Heart right ventricle (tissue), 16 donors: ENCODE data around the gene C6orf132. TPM values are rescaled to one million over a fixed set of nuclear protein-coding genes. Genes with fewer than 3 reads are reported as not detected.

Experiments
- ATAC-seq, 8 donors: fragments of 200-7000 bp; cut with Tn5 transposase; one replicate each; pipeline ENCODE4 v1.9.1; 2020; ENCODE audit warnings: mild to moderate bottlenecking in 8 of 8, moderate library complexity in 8 of 8, moderate number of reproducible peaks in 1 of 8
- DNase-seq, 2 donors: peaks; one replicate each; pipeline ENCODE4 v3.0.0-alpha.2; 2020
- H3K27ac ChIP-seq, 10 donors: fragments of 200-600 bp; sonication (generic) in 2 of 10; one replicate each; pipeline versions ENCODE4 v1.5.0 to v1.8.0; 2020 to 2022; ENCODE audit warnings: mild to moderate bottlenecking in 3 of 10
- H3K27me3 ChIP-seq, 7 donors: fragments of 200-600 bp; one replicate each; pipeline ENCODE4 v1.8.0; 2021 to 2022; ENCODE audit warnings: mild to moderate bottlenecking in 2 of 7
- H3K36me3 ChIP-seq, 9 donors: fragments of 200-600 bp; sonication (generic) in 1 of 9; one replicate each; pipeline versions ENCODE4 v1.5.0 to v1.8.0; 2020 to 2022; ENCODE audit warnings: mild to moderate bottlenecking in 2 of 9
- H3K4me1 ChIP-seq, 9 donors: fragments of 200-600 bp; sonication (generic) in 1 of 9; one replicate each; pipeline versions ENCODE4 v1.5.0 to v1.8.0; 2020 to 2022; ENCODE audit warnings: mild to moderate bottlenecking in 4 of 9
- H3K4me3 ChIP-seq, 10 donors: fragments of 200-600 bp; sonication (generic) in 2 of 10; one replicate each; pipeline versions ENCODE4 v1.5.0 to v1.8.0; 2020 to 2022; ENCODE audit warnings: mild to moderate bottlenecking in 7 of 10, moderate library complexity in 2 of 10
- H3K9me3 ChIP-seq, 11 donors: fragments of 200-600 bp in 10 of 11; sonication (generic) in 2 of 11; one replicate each; pipeline versions ENCODE4 v1.5.0 to v1.8.0; 2013 to 2022; ENCODE audit warnings: mild to moderate bottlenecking in 2 of 11, control low read depth in 1 of 11, moderate library complexity in 1 of 11
- CTCF ChIP-seq, 9 donors: fragments of 200-600 bp; sonication (generic) in 2 of 9; IDR thresholded peaks; one replicate each; pipeline versions ENCODE4 v1.5.0 to v1.8.0; 2021 to 2022; ENCODE audit warnings: antibody characterized with exemption in 9 of 9, mild to moderate bottlenecking in 5 of 9, moderate library complexity in 1 of 9
- WGBS, 2 donors: extraction: QIAGEN DNeasy Blood & Tissue Kit; methylation state at CpG; one replicate each; pipeline ENCODE4 v1.1.7; 2013; ENCODE audit warnings: inconsistent platforms in 1 of 2; 5-methylcytosine and 5-hydroxymethylcytosine counted together
- intact Hi-C, 10 donors: fragments of 100-400 bp; cut with DNase I; formaldehyde crosslinking; loops; one replicate each; pipeline versions ENCODE4 v1.11.1 to v1.14.2; 2022
- polyA plus RNA-seq, 2 donors: library from polyadenylated mRNA; stranded (reverse); fragments of 200-250 nt; gene quantifications; one replicate each; pipeline ENCODE4 v1.2.3, GENCODE V29; 2013
- total RNA-seq, 10 donors: library from RNA; stranded (reverse); fragmentation: NEBNext Ultra II Directional in 3 of 10; extraction: Animal tissue kit (Norgen Biotek cat#: 25700) in 3 of 10; gene quantifications; one replicate each; pipeline versions ENCODE4 v1.2.1 to v1.2.4, GENCODE V29; 2021 to 2023
- donor health status: Arrhythmogenic right ventricular cardiomyopathy.
- donor health status: ischemic (EF 13 %, LVEDD 7.1; RV severe dilation, severe dysfunction).
- donor health status: healthy with polysubstance abuse.
- donor health status: DM: no; HTN: yes; CAD: no.
- donor health status: DM: no; HTN: no; CAD: no.
- donor health status: ischemic (EF 25% LVEDD 6.9; RV normal size, moderate dysfunction).
- donor health status: ischemic (EF 25% LVEDD 5.7; RV mildly dilated, moderate dysfunction).
- donor health status: healthy.
- donor health status: DM: yes; HTN: yes; CAD: no.
- donor health status: Ischemic cardiomyopathy.
- donor health status: ischemic (EF 35%, LVEDD 5.7; RV mildly dilated, moderate dysfunction).
- donor health status: nonischemic (EF 11% LVEDD 7.7; RV severe dilation, severe dysfunction).
- donor health status: DM: yes; HTN: yes; CAD: no.
- donor health status: PGD.
- donor health status: ischemic (EF 29% LVEDD 5.4; RV normal size, mild dysfunction).
- donor health status: nonischemic (EF 23%, LVEDD 6.1; RV moderate dilation, normal function).

C6orf132 gene
- total and polyA plus RNA-seq, 12 donors: 0.23 to 2.9 (median 1.9) TPM

GRCh38 chr6:42138190-42138589 lies 4.2 kb downstream of the C6orf132 start:
- H3K36me3 ChIP-seq: no peaks in the 10 kb centered on the region
- DNase-seq (no peak), ATAC-seq (no peak)
- H3K4me1 ChIP-seq: peaks cover 0 to 22% (median 19%) of the 10 kb centered on the region in 9 donors
- H3K9me3 ChIP-seq: no peaks in the 10 kb centered on the region
- H3K27me3 ChIP-seq: peaks cover 0 to 24% (median 14%) of the 10 kb centered on the region in 7 donors
- H3K27ac ChIP-seq: no peak overlapping the region
- H3K4me3 ChIP-seq: no peak overlapping the region
- intact Hi-C loops: no loop called here
- WGBS, 2 donors: 97 to 99% methylated on average over 6 of the region's 6 CpGs
- TF ChIP-seq CTCF (IDR thresholded peaks at IDR 0.05): no peak

GRCh38 chr6:42137194-42137753 lies 5.1 kb downstream of the C6orf132 start:
- intact Hi-C loops: no loop called here
- no peak for ATAC-seq

GRCh38 chr6:42136508-42137193 lies 5.8 kb downstream of the C6orf132 start:
- 63 to 65% methylated on average over 14 of the region's 14 CpGs for WGBS, 2 donors
- no peaks in the 10 kb centered on the region for H3K9me3 ChIP-seq
- peaks cover 0 to 8% (median 0%) of the 10 kb centered on the region in 7 donors for H3K27me3 ChIP-seq
- H3K4me1 ChIP-seq: peaks cover 0 to 10% (median 6%) of the 10 kb centered on the region in 9 donors
- TF ChIP-seq CTCF (IDR thresholded peaks at IDR 0.05): peak in 2 of 9 donors; percentile 11 to 21
- ATAC-seq: no peak
- no peak overlapping the region for H3K4me3 ChIP-seq
- intact Hi-C loops: no loop called here
- H3K27ac ChIP-seq: no peak overlapping the region
- no peak for DNase-seq
- no peaks in the 10 kb centered on the region for H3K36me3 ChIP-seq

More at GRCh38 chr6:42137194-42137753, 5.1 kb downstream of the C6orf132 start:
- H3K4me3 ChIP-seq: no peak overlapping the region
- no peaks in the 10 kb centered on the region for H3K9me3 ChIP-seq
- H3K27me3 ChIP-seq: peaks cover 0 to 15% (median 6%) of the 10 kb centered on the region in 7 donors
- no peak overlapping the region for H3K27ac ChIP-seq
- no peak for DNase-seq
- peaks cover 0 to 16% (median 11%) of the 10 kb centered on the region in 9 donors for H3K4me1 ChIP-seq
- no peaks in the 10 kb centered on the region for H3K36me3 ChIP-seq
- 81 to 83% methylated on average over 7 of the region's 7 CpGs for WGBS, 2 donors
- no peak for TF ChIP-seq CTCF (IDR thresholded peaks at IDR 0.05)

GRCh38 chr6:42135722-42136121 lies 6.7 kb downstream of the C6orf132 start:
- DNase-seq: no peak
- Histone ChIP-seq H3K36me3 (no peaks in the 10 kb centered on the region), H3K27me3 (no peaks in the 10 kb centered on the region), H3K4me3 (no peak overlapping the region), H3K9me3 (no peaks in the 10 kb centered on the region), H3K4me1 (peaks cover 0 to under 1% (median 0%) of the 10 kb centered on the region in 9 donors), H3K27ac (no peak overlapping the region)
- TF ChIP-seq CTCF (IDR thresholded peaks at IDR 0.05): no peak
- intact Hi-C loops: no loop called here
- 95% methylated on average over 2 of the region's 2 CpGs for WGBS, 2 donors
- no peak for ATAC-seq
